CD14-positive monocyte (primary cell): Measurements from ENCODE around the gene PHC2. TPM values are rescaled to one million over a fixed set of nuclear protein-coding genes. Genes with fewer than 3 reads are reported as not detected.

Experiments used
- DNase-seq, 3 donors: peaks; one replicate each; pipeline ENCODE4 v3.0.0-alpha.2; 2011 to 2022
- H2AFZ ChIP-seq: 2 replicates; pipeline ENCODE4 v1.6.0; 2012; ENCODE audit warnings: mild to moderate bottlenecking, low read depth, low read length, inconsistent platforms; ENCODE audit not compliant: insufficient read depth, poor library complexity, severe bottlenecking
- H3K27ac ChIP-seq, 2 donors: 1 replicate in 1 of 2; 2 replicates in 1 of 2; pipeline ENCODE4 v1.5.1; 2012 to 2013; ENCODE audit warnings: low read length in 2 of 2, control low read depth in 1 of 2, inconsistent platforms in 1 of 2, low read depth in 1 of 2, mild to moderate bottlenecking in 1 of 2
- H3K27me3 ChIP-seq, 2 donors: one replicate each; pipeline versions ENCODE4 v1.6.0 to v1.6.1; 2011 to 2013; ENCODE audit warnings: low read length in 2 of 2; ENCODE audit not compliant: control insufficient read depth in 2 of 2, insufficient read depth in 2 of 2
- H3K36me3 ChIP-seq, 2 donors: replicated peaks in 1 of 2; 1 replicate in 1 of 2; 2 replicates in 1 of 2; pipeline versions ENCODE4 v1.5.1 to v1.6.1; 2012 to 2013; ENCODE audit warnings: low read length in 2 of 2, control low read depth in 1 of 2, inconsistent platforms in 1 of 2, mild to moderate bottlenecking in 1 of 2; ENCODE audit not compliant: insufficient read depth in 2 of 2, control insufficient read depth in 1 of 2
- H3K4me1 ChIP-seq, 2 donors: 1 replicate in 1 of 2; 2 replicates in 1 of 2; pipeline versions ENCODE4 v1.5.1 to v1.6.1; 2012 to 2013; ENCODE audit warnings: low read length in 2 of 2, control low read depth in 1 of 2, inconsistent platforms in 1 of 2, mild to moderate bottlenecking in 1 of 2, moderate library complexity in 1 of 2; ENCODE audit not compliant: insufficient read depth in 2 of 2, control insufficient read depth in 1 of 2
- H3K4me2 ChIP-seq: replicated peaks from 2 replicates; pipeline ENCODE3; 2012; ENCODE audit warnings: low read length, moderate library complexity, mild to moderate bottlenecking; ENCODE audit not compliant: poor library complexity, severe bottlenecking; ENCODE audit errors: extremely low read depth
- H3K4me3 ChIP-seq, 3 experiments: fragments of 200-600 bp in 1 of 3; sonication (generic) in 1 of 3; replicated peaks in 1 of 3; 1 replicate in 2 of 3; 2 replicates in 1 of 3; pipeline ENCODE4 v1.5.1; 2011 to 2013; ENCODE audit warnings: low read length in 3 of 3, mild to moderate bottlenecking in 3 of 3, control low read depth in 2 of 3, low read depth in 2 of 3, inconsistent platforms in 1 of 3, moderate library complexity in 1 of 3
- H3K79me2 ChIP-seq: 2 replicates; pipeline ENCODE4 v1.6.0; 2012; ENCODE audit warnings: mild to moderate bottlenecking, control low read depth, inconsistent platforms, low read length, moderate library complexity; ENCODE audit not compliant: insufficient read depth
- H3K9ac ChIP-seq: 2 replicates; pipeline ENCODE4 v1.6.0; 2017; ENCODE audit warnings: low read length, mild to moderate bottlenecking; ENCODE audit not compliant: insufficient read depth, poor library complexity, severe bottlenecking
- H3K9me3 ChIP-seq, 2 donors: replicated peaks in 1 of 2; 1 replicate in 1 of 2; 2 replicates in 1 of 2; pipeline versions ENCODE4 v1.5.1 to v1.6.1; 2012 to 2013; ENCODE audit warnings: low read length in 2 of 2, control low read depth in 1 of 2; ENCODE audit not compliant: control insufficient read depth in 1 of 2, insufficient read depth in 1 of 2
- H4K20me1 ChIP-seq: 2 replicates; pipeline ENCODE4 v1.6.0; 2012; ENCODE audit warnings: mild to moderate bottlenecking, low read length, control low read depth, moderate library complexity; ENCODE audit not compliant: insufficient read depth
- H3K27ac Mint-ChIP-seq, 7 donors: one replicate each; pipeline ENCODE4 v1.8.0; 2020; ENCODE audit warnings: mild to moderate bottlenecking in 7 of 7, mixed read lengths in 7 of 7, moderate library complexity in 6 of 7, inconsistent platforms in 2 of 7
- H3K27me3 Mint-ChIP-seq, 3 donors: one replicate each; pipeline ENCODE4 v1.8.0; 2021 to 2022; ENCODE audit warnings: low read depth in 3 of 3, mild to moderate bottlenecking in 3 of 3, mixed read lengths in 3 of 3, moderate library complexity in 3 of 3, inconsistent platforms in 1 of 3
- H3K36me3 Mint-ChIP-seq, 2 donors: one replicate each; pipeline ENCODE4 v1.8.0; 2020; ENCODE audit warnings: mixed read lengths in 2 of 2, inconsistent platforms in 1 of 2, mild to moderate bottlenecking in 1 of 2
- H3K4me1 Mint-ChIP-seq: one replicate; pipeline ENCODE4 v1.8.0; 2020; ENCODE audit warnings: mild to moderate bottlenecking, mixed read lengths
- H3K4me3 Mint-ChIP-seq, 2 donors: one replicate each; pipeline ENCODE4 v1.8.0; 2020; ENCODE audit warnings: mild to moderate bottlenecking in 2 of 2, mixed read lengths in 2 of 2, moderate library complexity in 1 of 2
- H3K9me3 Mint-ChIP-seq, 7 donors: one replicate each; pipeline ENCODE4 v1.8.0; 2020 to 2022; ENCODE audit warnings: mixed read lengths in 7 of 7, mild to moderate bottlenecking in 6 of 7, moderate library complexity in 6 of 7, inconsistent platforms in 2 of 7
- CTCF ChIP-seq: fragments of 200-600 bp; IDR thresholded peaks from one replicate; pipeline ENCODE4 v1.8.0; 2022; ENCODE audit warnings: antibody characterized with exemption, mild to moderate bottlenecking
- WGBS: methylation state at CpG from one replicate; pipeline ENCODE4 v1.1.5; 2013; ENCODE audit warnings: missing lambda C conversion rate; ENCODE audit not compliant: insufficient coverage; 5-methylcytosine and 5-hydroxymethylcytosine counted together
- intact Hi-C, 2 donors: fragments of 100-400 bp; cut with micrococcal nuclease; formaldehyde crosslinking; loops; one replicate each; pipeline versions ENCODE4 v1.15.0 to v1.15.1; 2023
- polyA plus RNA-seq, 3 donors: library from polyadenylated mRNA; depleted of rRNA in 1 of 3; unstranded in 2 of 3; stranded (reverse) in 1 of 3; fragments of 300-500 nt in 2 of 3; fragments of >200 nt in 1 of 3; fragmentation: Illumina TruSeq in 2 of 3; gene quantifications; 1 replicate in 2 of 3; 2 replicates in 1 of 3; pipeline ENCODE4 v1.2.3, GENCODE V29; 2012 to 2021

The PHC2 gene
- polyA plus RNA-seq, 3 donors, result 18.9 to 85.3 (median 53.1) TPM

GRCh38 chr1:33368431-33368830 is 62.5 kb downstream of the PHC2 start:
- Histone ChIP-seq H3K9ac (no peak overlapping the region), H3K36me3 (no peaks in the 10 kb centered on the region), H2AFZ (no peak overlapping the region), H3K4me3 (no peak overlapping the region), H3K4me1 (peaks cover 12 to 13% of the 10 kb centered on the region in 2 donors), H4K20me1 (no peaks in the 10 kb centered on the region), H3K27me3 (no peaks in the 10 kb centered on the region), H3K9me3 (no peaks in the 10 kb centered on the region), H3K4me2 (no peak overlapping the region), H3K27ac (no peak overlapping the region), H3K79me2 (no peaks in the 10 kb centered on the region)
- H3K27me3 Mint-ChIP-seq, result peaks cover 0 to 4% (median 3%) of the 10 kb centered on the region in 3 donors
- no peak for DNase-seq
- no peak for TF ChIP-seq CTCF
- 98% methylated on average over 15 of the region's 15 CpGs for WGBS
- H3K4me1 Mint-ChIP-seq, result peaks cover 16% of the 10 kb centered on the region
- intact Hi-C loops, result loop anchor here in 1 of 2 donors (10.0 kb wide), 1 partner anchor 96 kb away; no protein-coding TSS in a partner anchor
- no peaks in the 10 kb centered on the region for H3K9me3 Mint-ChIP-seq
- H3K27ac Mint-ChIP-seq, result no peak overlapping the region
- H3K36me3 Mint-ChIP-seq, result peaks cover 17 to 24% of the 10 kb centered on the region in 2 donors
- H3K4me3 Mint-ChIP-seq, result no peak overlapping the region

GRCh38 chr1:33367485-33368405 is 63.1 kb downstream of the PHC2 start:
- Mint-ChIP-seq H3K27ac (peak overlapping the region in 5 of 7 donors; percentile 45 to 82 (median 65)), H3K9me3 (no peaks in the 10 kb centered on the region), H3K4me1 (peaks cover 16% of the 10 kb centered on the region), H3K4me3 (peak overlapping the region in 1 of 2 donors; percentile 60), H3K27me3 (peaks cover 0 to 4% (median 3%) of the 10 kb centered on the region in 3 donors), H3K36me3 (peaks cover 15 to 23% of the 10 kb centered on the region in 2 donors)
- no peak overlapping the region for H3K9ac ChIP-seq
- H3K27ac ChIP-seq, result no peak overlapping the region
- 39% methylated on average over 9 of the region's 23 CpGs for WGBS
- H3K4me1 ChIP-seq, result peaks cover 12 to 13% of the 10 kb centered on the region in 2 donors
- no peaks in the 10 kb centered on the region for H4K20me1 ChIP-seq
- H3K79me2 ChIP-seq, result no peaks in the 10 kb centered on the region
- no peaks in the 10 kb centered on the region for H3K9me3 ChIP-seq
- intact Hi-C loops, result loop anchor here (1.0 to 10.0 kb wide), 3 partner anchors 72 to 97 kb away; no protein-coding TSS in a partner anchor
- peak; percentile 71 to 83 (median 80) for DNase-seq
- H3K36me3 ChIP-seq, result no peaks in the 10 kb centered on the region
- peak; percentile 96 for TF ChIP-seq CTCF
- no peak overlapping the region for H3K4me3 ChIP-seq
- H2AFZ ChIP-seq, result no peak overlapping the region
- no peaks in the 10 kb centered on the region for H3K27me3 ChIP-seq
- H3K4me2 ChIP-seq, result peak overlapping the region; percentile 15
